Endothelial cell of umbilical vein (primary cell): Measurements from ENCODE around the gene FAM240B. TPM values are rescaled to one million over a fixed set of nuclear protein-coding genes. Genes with fewer than 3 reads are reported as not detected.

Source experiments
- BruUV-seq: library from RNA; stranded (reverse); fragments of 400-500 nt; replicated peaks from 2 replicates; lab custom pipeline; 2021; lab: Mats Ljungman, UMichigan
- CTCF ChIA-PET: fragments of 300-600, 350-600 bp; sonication (Branson Sonifier 250); formaldehyde crosslinking; loops from one replicate; lab custom pipeline; 2021; ENCODE audit warnings: antibody characterized with exemption, inconsistent platforms; lab: Charles Lee
- POLR2A ChIA-PET: fragments of 300-600, 350-600 bp; sonication (Branson Sonifier 250); formaldehyde crosslinking; loops from one replicate; lab custom pipeline; 2021; ENCODE audit warnings: antibody characterized with exemption, inconsistent platforms; lab: Charles Lee
- DNase-seq: peaks from one replicate; pipeline ENCODE4 v3.0.0-alpha.2; 2011; ENCODE audit warnings: low read depth, low spot score
- FAIRE-seq: peaks from 2 replicates; lab custom pipeline; 2011; peaks lifted over from hg19 to GRCh38; lab: Jason Lieb, UNC
- H2AFZ ChIP-seq: 2 replicates; pipeline ENCODE4 v1.6.0; 2012; ENCODE audit warnings: low read depth, low read length, control low read depth, inconsistent platforms
- H3K27ac ChIP-seq: 2 replicates; pipeline ENCODE4 v1.5.1; 2011; ENCODE audit warnings: low read depth, mild to moderate bottlenecking, control low read depth, low read length, moderate library complexity; ENCODE audit not compliant: insufficient read depth
- H3K27me3 ChIP-seq, 2 experiments: 2 replicates each; pipeline versions ENCODE4 v1.6.0 to v1.6.1; 2011; ENCODE audit warnings: low read length in 2 of 2, mixed read lengths in 1 of 2; ENCODE audit not compliant: control insufficient read depth in 2 of 2, insufficient read depth in 2 of 2
- H3K36me3 ChIP-seq, 2 experiments: 2 replicates in 1 of 2; 3 replicates in 1 of 2; pipeline ENCODE4 v1.5.1; 2011; ENCODE audit warnings: low read length in 2 of 2, mild to moderate bottlenecking in 1 of 2, moderate library complexity in 1 of 2; ENCODE audit not compliant: control insufficient read depth in 2 of 2, insufficient read depth in 2 of 2; ENCODE audit errors: extremely low read depth in 1 of 2
- H3K4me1 ChIP-seq: 3 replicates; pipeline ENCODE4 v1.5.1; 2011; ENCODE audit warnings: mild to moderate bottlenecking, low read length; ENCODE audit not compliant: control insufficient read depth, insufficient read depth; ENCODE audit errors: extremely low read depth
- H3K4me2 ChIP-seq: 2 replicates; pipeline ENCODE4 v1.6.1; 2011; ENCODE audit warnings: low read length, control low read depth, mixed read lengths; ENCODE audit not compliant: insufficient read depth
- H3K4me3 ChIP-seq, 3 experiments: fragments of 200-600 bp in 1 of 3; sonication (generic), shearing (Covaris generic) in 1 of 3; replicated peaks in 1 of 3; 2 replicates each; pipeline ENCODE4 v1.5.1; 2011 to 2016; ENCODE audit warnings: control low read depth in 3 of 3, low read length in 3 of 3, mild to moderate bottlenecking in 2 of 3, inconsistent platforms in 1 of 3, low read depth in 1 of 3, moderate library complexity in 1 of 3; ENCODE audit not compliant: insufficient read depth in 1 of 3
- H3K79me2 ChIP-seq: 2 replicates; pipeline ENCODE4 v1.6.0; 2012; ENCODE audit warnings: low read length, inconsistent platforms; ENCODE audit not compliant: control insufficient read depth, insufficient read depth
- H3K9ac ChIP-seq: replicated peaks from 2 replicates; pipeline ENCODE3; 2011; ENCODE audit warnings: low read length, control low read depth; ENCODE audit not compliant: insufficient read depth; ENCODE audit errors: extremely low read depth
- H3K9me1 ChIP-seq: replicated peaks from 3 replicates; pipeline ENCODE4 v1.6.0; 2011; ENCODE audit warnings: mild to moderate bottlenecking, low read length; ENCODE audit not compliant: control insufficient read depth, insufficient read depth; ENCODE audit errors: extremely low read depth
- H3K9me3 ChIP-seq: replicated peaks from 2 replicates; pipeline ENCODE4 v1.5.1; 2012; ENCODE audit warnings: low read length, inconsistent platforms; ENCODE audit not compliant: control insufficient read depth, insufficient read depth
- H4K20me1 ChIP-seq: replicated peaks from 2 replicates; pipeline ENCODE3; 2011; ENCODE audit warnings: mild to moderate bottlenecking, low read length; ENCODE audit not compliant: control insufficient read depth, insufficient read depth; ENCODE audit errors: extremely low read depth
- CTCF ChIP-seq, 2 donors: IDR thresholded peaks; 1 replicate in 1 of 2; 2 replicates in 1 of 2; pipeline ENCODE4 v1.5.1; 2011; ENCODE audit warnings: low read length in 2 of 2, mild to moderate bottlenecking in 2 of 2, moderate library complexity in 2 of 2, control low read depth in 1 of 2, inconsistent platforms in 1 of 2, low read depth in 1 of 2; ENCODE audit not compliant: insufficient read depth in 1 of 2; ENCODE audit errors: extremely low read depth in 1 of 2
- EZH2 ChIP-seq: IDR thresholded peaks from 2 replicates; pipeline ENCODE4 v1.6.1; 2012; ENCODE audit warnings: borderline replicate concordance, low read depth, mild to moderate bottlenecking, moderate library complexity, low read length, inconsistent platforms; ENCODE audit not compliant: severe bottlenecking
- FOS ChIP-seq: IDR thresholded peaks from 2 replicates; pipeline ENCODE4 v1.6.1; 2011; ENCODE audit warnings: mild to moderate bottlenecking, low read length, moderate library complexity, borderline replicate concordance; ENCODE audit not compliant: insufficient read depth
- GATA2 ChIP-seq: IDR thresholded peaks from 2 replicates; pipeline ENCODE4 v1.7.0; 2011; ENCODE audit warnings: low read depth, mild to moderate bottlenecking, moderate library complexity, mixed read lengths, low read length; ENCODE audit not compliant: insufficient read length, insufficient read depth
- JUN ChIP-seq: IDR thresholded peaks from 2 replicates; pipeline ENCODE4 v1.6.1; 2011; ENCODE audit warnings: borderline replicate concordance, low read depth; ENCODE audit not compliant: insufficient read length, insufficient read depth
- MAX ChIP-seq: IDR thresholded peaks from 2 replicates; pipeline ENCODE4 v1.6.1; 2011; ENCODE audit not compliant: insufficient read depth, insufficient read length
- MYC ChIP-seq: IDR thresholded peaks from one replicate; pipeline ENCODE4 v1.6.1; 2011; ENCODE audit warnings: mild to moderate bottlenecking, low read depth, low read length
- POLR2A ChIP-seq: IDR thresholded peaks from 2 replicates; pipeline ENCODE4 v1.6.1; 2012; ENCODE audit warnings: low read depth, mild to moderate bottlenecking, control low read depth, low read length
- POLR2AphosphoS5 ChIP-seq: IDR thresholded peaks from 2 replicates; pipeline ENCODE4 v1.6.1; 2012; ENCODE audit warnings: low read depth, mild to moderate bottlenecking, control low read depth, low read length, moderate library complexity; ENCODE audit not compliant: insufficient read depth
- dilution Hi-C: fragments of 300-500 bp; cut with MboI; formaldehyde crosslinking; loops from one replicate; pipeline ENCODE4 v1.15.0; 2019; ENCODE audit warnings: low sequenced_read_pairs; ENCODE audit not compliant: extremely low pct_ligation_motif_present
- intact Hi-C: fragments of 100-400 bp; cut with micrococcal nuclease; formaldehyde crosslinking; loops from one replicate; pipeline ENCODE4 v1.10.0; 2022
- polyA plus RNA-seq, 4 experiments: library from polyadenylated mRNA; depleted of rRNA in 3 of 4; stranded (reverse) in 3 of 4; unstranded in 1 of 4; fragments of >200 nt; gene quantifications; 2 replicates each; pipeline versions ENCODE4 v1.2.1 to v1.2.3, GENCODE V29; 2011 to 2012; ENCODE audit warnings: missing spikeins in 1 of 4
- total RNA-seq: library from RNA; stranded (reverse); gene quantifications from 2 replicates; pipeline ENCODE4 v1.2.3, GENCODE V29; 2021

The FAM240B gene
- total and polyA plus RNA-seq, 2 donors (not counting 3 experiments of a cell fraction or from before 2014, with no cell fraction given) = not detected

DNA sequence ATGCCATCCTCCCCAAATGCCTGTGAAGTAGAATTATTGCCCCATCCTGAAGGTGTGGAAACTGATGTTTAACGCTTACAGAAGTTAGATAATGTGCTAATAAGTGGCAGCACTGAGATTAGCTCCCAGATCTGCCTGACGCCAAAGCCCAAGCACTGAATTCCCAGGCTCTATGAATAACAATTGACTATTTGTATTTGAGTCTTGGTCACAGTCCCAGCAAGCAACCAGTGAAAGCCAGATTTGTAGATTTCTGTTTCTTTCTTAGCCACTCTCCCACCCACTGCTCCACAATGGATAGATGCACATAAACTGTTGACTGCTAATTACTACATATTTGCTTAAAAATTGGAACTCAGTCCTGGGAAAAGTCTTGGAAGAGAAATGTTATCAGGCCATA is 34.4 kb downstream of the FAM240B start:
- no peaks in the 10 kb centered on the region for H4K20me1 ChIP-seq
- H3K9me1 ChIP-seq = no peaks in the 10 kb centered on the region
- CTCF ChIA-PET = no interaction called here
- dilution Hi-C loops (no loop called here), intact Hi-C loops (no loop called here)
- no peak overlapping the region for H3K9ac ChIP-seq
- TF ChIP-seq POLR2AphosphoS5 (no peak), GATA2 (no peak), CTCF (IDR thresholded peaks at IDR 0.05; ENCODE audit: extremely low read depth in 1 of 2, insufficient read depth in 1 of 2, low read depth in 1 of 2, low read length in 2 of 2) (no peak), FOS (no peak), MYC (no peak), JUN (no peak), POLR2A (no peak), EZH2 (no peak), MAX (no peak)
- H3K36me3 ChIP-seq = no peaks in the 10 kb centered on the region
- no peaks in the 10 kb centered on the region for H3K27me3 ChIP-seq
- FAIRE-seq = no peak
- H3K27ac ChIP-seq = no peak overlapping the region
- no peak for DNase-seq
- no peaks in the 10 kb centered on the region for H3K9me3 ChIP-seq
- H3K79me2 ChIP-seq = no peaks in the 10 kb centered on the region
- POLR2A ChIA-PET = no interaction called here
- H3K4me1 ChIP-seq = peaks cover 24% of the 10 kb centered on the region
- BruUV-seq = no TSS peak
- no peak overlapping the region for H3K4me3 ChIP-seq
- no peak overlapping the region for H3K4me2 ChIP-seq
- no peak overlapping the region for H2AFZ ChIP-seq
